Measurements from ENCODE around the gene ZSCAN2. TPM values are rescaled to one million over a fixed set of nuclear protein-coding genes. Genes with fewer than 3 reads are reported as not detected.

ZSCAN2 gene
- 4.4 and 4.9 TPM in 2 replicates for total RNA-seq

DNA sequence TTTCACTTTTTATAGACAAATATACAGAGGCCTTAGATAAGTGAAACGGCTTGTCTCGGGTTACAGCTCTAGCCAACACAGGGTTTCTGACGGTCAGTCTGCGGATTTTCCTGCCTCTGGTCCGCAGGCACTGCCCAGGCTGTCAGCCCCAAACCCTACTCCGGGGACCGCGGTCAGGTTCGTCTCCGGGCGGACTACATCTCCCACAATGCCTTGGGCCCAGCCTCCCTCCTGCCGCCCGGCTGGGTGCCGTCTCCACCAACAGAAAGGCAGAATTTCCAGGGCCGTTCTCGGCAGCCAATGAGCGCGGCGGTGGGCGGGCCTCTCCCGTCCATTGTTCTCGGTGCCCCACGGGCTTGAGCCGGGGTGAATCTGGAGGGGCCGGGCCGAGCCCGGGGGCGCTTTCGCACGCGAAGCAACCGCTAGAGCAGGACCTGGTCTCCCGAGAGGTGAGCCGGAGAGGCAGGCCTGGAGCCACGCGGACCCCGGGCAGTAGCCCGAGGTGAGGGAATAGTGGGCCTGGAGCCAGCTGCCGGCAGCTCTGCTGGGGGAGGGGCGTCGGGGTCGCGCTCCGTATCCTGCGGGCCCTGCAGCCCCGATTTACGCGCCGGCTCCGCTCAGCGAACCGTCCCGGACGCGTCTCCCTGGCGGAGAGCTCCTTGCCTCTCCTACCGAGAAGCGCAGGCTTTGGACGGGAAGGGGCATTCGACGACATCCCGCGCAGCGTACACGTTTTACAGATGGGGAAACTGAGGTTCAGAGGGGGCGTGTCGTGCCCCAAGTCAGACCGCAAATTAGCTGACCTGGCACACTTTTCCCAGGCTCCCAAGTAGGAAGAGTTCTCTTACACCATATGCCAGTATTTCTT lies at the start of gene ZSCAN2:
Gene ZSCAN2 (plus strand): TSS at position 323 of the 868 bp plus-strand sequence. CDS start 2,919 bp downstream, outside the sequence.

GRCh38 chr15:84653910-84654688 lies 53.3 kb downstream of the ZSCAN2 start, which contains the start of gene WDR73:
WDR73 (minus strand) TSS chr15:84654283; CDS start chr15:84654274, 9 bp downstream.

GRCh38 chr15:84658080-84658787 lies 57.4 kb downstream of the ZSCAN2 start, which contains the start of gene NMB:
NMB (minus strand) TSS chr15:84658199; CDS start chr15:84658152, 47 bp downstream.

Other genes with a start within 250 kb of the ZSCAN2 start
- 31.6 and 35.2 TPM in 2 replicates for gene WDR73, start 53.3 kb downstream of the ZSCAN2 start, total RNA-seq
- gene NMB, start 57.2 kb downstream of the ZSCAN2 start, total RNA-seq = 1.8 and 3.3 TPM in 2 replicates
- 118 and 134 TPM in 2 replicates for gene SEC11A, start 115.1 kb downstream of the ZSCAN2 start, total RNA-seq
- 7.7 and 10.4 TPM in 2 replicates for gene ZNF592, start 147.6 kb downstream of the ZSCAN2 start, total RNA-seq
- under 0.01 and 0.20 TPM in 2 replicates for gene ALPK3, start 216.3 kb downstream of the ZSCAN2 start, total RNA-seq

All from subcutaneous preadipocyte (primary cell).